ENCODE results near the gene C2CD2L.
"Not testable (repeated sequence)": the region's sequence is repeated elsewhere in the genome, so short reads cannot be mapped to it uniquely, and the experiment has no call there.

C2CD2L gene

GRCh38 chr11:119093942-119094815 is 13.0 kb upstream of the C2CD2L start:
- DNase-seq (ENCODE audit: low read depth): peak; percentile 49

GRCh38 chr11:119094816-119095065 is 12.4 kb upstream of the C2CD2L start:
- peak; percentile 90 for DNase-seq (ENCODE audit: low read depth)

- DNase-seq (ENCODE audit: low read depth): peak; percentile 99
Observed at GRCh38 chr11:119095066-119095880, 11.9 kb upstream of the C2CD2L start.

DNA sequence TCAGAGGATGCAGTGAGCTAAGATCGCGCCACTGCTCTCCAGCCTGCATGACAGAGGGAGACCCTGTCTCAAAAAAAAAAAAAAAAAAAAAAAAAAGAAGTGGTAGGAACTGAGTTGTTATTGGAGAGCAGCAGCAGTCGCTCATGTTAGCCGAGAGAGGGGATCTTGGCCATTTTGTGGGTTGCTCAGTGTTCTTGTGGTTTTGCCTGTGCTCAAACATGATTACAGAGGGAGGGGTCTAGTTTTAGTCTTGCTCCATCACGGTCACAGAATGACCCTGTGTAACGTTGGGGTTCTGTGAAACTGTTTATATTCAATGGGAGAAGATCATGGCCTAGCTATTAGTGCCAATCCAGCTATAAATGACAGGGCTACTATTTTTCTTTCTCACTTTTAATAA is 7.4 kb upstream of the C2CD2L start:
- no peak for DNase-seq (ENCODE audit: low read depth)

DNA sequence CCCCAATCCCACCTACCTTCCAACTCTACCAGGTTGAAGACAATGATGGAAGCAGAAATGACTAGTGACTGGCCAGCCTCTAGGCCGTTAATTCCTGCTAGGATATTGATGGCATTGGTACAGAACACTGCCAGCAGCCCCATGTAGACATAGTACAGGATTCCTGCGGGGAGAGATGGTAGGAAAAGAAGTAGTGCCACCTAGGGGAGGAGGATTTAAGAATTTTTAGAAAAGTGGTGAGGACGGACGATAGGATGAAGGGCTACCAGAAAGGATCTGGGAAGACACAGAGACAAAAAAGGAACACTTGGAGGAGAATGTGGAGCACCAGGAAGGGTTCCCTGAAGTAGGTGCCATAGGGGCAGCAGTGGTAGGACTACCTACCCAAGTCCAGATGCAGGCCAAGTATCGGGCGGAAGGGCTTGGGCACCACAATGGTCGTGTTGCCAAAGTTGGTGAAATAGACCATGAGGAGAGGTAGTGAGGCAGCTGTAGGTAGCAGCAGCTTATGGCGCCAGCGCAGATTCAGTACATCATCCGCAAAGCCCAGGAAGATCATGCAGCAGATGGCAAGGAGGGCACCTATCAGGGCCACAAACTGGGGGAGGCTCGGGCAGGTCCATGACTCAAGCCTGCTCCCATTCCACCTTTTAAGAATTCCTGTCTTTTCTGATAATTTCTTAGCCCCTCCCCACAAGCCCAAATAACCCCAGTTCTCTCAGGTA is 6.7 kb upstream of the C2CD2L start:
- DNase-seq (ENCODE audit: low read depth): peak; percentile 61

- DNase-seq (ENCODE audit: low read depth): peak; percentile 26
Observed at GRCh38 chr11:119100994-119101758, 6.0 kb upstream of the C2CD2L start.

DNA sequence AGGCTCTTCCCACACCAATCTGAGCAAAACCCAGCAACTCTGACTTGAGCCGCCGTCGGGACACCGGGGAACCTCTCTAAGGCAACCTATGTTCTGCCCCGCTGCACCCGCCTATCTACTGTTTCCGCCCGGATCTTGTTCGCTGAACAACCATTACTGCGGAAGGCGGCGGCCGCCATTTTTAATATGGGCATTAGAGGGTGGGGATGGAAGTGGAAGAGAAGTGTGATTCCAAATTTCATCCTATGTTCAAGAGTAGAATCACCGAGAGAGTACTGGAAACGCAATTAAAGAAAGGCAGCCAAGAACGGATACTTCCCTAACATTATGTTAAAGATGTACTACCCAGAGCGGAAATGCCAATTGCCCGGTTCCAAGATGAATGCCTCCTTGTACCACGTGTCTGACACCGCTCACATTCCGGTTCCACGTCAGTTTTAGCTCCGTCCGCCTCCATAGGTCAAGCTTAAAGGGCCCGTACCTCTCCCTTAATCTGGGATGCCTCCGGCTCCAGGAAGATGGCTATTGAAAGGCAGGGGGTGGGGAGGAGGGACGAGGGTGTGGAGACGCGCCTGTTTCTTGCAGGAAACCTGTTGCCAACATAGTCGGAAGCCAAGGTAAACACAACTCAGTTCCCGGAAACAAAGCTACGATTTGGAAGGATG is 5.3 kb upstream of the C2CD2L start, which contains the start of gene DPAGT1:
TSS of gene DPAGT1 (minus strand) at position 95 of the 665 bp plus-strand sequence. CDS start 198 bp downstream, outside the sequence.
- peak; percentile 97 for DNase-seq (ENCODE audit: low read depth)

DNA sequence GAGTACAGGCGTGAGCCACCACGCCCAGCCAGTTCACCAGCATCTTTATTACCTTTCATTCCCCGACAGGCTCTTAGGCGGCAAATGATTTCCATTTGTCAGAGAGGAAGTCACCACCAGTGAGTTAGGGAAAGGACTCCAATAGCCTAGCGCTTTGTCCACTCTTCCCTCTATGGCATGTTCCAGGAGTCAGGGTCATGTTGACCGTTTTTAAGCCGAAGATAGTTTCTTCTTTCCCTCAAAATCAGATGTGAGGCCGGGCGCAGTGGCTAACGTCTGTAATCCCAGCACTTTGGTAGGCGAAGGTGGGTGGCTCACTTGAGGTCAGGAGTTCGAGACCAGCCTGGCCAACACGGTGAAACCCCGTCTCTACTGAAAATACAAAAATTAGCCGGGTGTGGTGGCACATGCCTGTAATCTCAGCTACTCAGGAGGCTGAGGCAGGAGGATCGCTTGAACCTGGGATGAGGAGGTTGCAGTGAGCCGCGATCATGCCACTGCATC is 3.9 kb upstream of the C2CD2L start:
- not testable (repeated sequence) for DNase-seq (ENCODE audit: low read depth)

- no peak for DNase-seq (ENCODE audit: low read depth)
Observed at GRCh38 chr11:119103793-119104192, 3.4 kb upstream of the C2CD2L start.

DNA sequence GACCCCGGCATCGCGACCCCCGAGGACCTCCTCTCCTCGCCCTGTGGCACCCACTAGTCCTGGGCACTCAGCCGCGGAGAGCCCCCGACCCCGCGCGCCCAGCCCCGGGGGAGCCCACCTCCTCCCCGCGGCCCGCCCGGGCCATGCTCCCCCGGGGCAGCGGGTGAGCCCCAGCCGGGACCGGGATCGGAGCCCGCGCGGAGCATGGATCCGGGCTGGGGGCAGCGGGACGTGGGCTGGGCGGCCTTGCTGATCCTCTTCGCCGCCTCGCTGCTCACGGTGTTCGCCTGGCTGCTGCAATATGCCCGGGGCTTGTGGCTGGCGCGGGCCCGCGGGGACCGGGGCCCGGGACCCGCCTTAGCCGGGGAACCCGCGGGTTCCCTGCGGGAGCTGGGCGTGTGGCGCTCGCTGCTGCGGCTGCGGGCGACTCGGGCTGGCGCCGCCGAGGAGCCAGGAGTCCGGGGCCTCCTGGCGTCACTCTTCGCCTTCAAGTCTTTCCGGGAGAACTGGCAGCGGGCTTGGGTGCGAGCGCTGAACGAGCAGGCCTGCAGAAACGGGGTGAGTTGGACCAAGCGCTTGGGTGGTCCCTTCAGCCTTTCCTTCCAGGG is 498 bp downstream of the C2CD2L start:
- DNase-seq (ENCODE audit: low read depth): no peak

DNA sequence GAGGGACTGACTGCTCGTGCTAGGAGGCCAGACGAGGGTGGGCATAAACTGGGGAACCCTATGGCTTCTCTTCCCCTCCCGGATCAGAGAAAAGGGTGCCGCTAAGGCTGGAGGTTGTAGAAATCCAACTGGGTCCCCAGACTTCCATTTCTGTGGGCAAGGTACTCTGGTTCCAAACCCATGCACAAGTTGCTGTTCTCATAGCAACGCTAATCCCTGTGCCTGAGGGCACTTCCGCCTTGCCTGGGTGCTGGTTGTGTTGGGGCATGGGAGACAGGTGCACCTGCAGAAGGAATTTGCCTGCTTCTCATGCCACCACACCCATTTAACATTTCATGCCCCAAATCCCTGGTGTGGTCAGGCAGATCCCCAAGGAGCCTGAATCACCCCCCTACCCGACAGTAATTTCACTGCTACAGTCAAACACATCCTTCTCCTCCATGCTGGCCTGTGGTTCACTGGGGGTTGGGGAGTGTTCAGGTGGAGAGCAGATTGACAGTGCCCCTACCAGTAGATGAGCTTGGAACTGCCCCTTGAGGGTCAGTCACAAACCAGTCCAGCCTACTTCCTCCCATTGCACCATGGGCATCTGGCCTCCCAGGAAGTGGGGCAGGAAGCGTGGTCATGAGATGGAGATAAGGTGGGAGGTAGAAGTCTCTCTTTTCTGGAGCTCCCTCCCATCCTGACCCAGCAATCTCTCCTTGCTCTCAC is 1.2 kb downstream of the C2CD2L start:
- no peak for DNase-seq (ENCODE audit: low read depth)

DNA sequence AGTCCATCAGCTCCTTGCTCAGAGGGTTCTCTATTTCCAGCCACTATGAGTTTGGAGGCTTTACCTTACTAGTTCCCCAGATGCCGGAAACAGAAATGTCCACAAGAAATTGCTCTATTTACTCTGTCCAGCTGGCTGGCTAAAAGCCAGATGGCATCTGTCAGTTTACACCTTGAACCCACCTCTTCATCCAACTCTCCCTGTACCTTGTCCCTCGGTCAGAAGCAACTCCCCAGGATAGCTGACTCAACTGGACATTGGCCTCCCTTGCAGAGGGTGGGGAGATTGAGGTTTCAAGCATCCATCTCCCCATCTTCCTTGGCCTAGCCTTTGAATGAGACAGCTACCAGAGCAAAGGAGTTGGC is 1.7 kb downstream of the C2CD2L start:
- no peak for DNase-seq (ENCODE audit: low read depth)

- DNase-seq (ENCODE audit: low read depth): no peak
Observed at GRCh38 chr11:119109843-119110242, 2.7 kb downstream of the C2CD2L start.

- no peak for DNase-seq (ENCODE audit: low read depth)
Observed at GRCh38 chr11:119110439-119110838, 3.3 kb downstream of the C2CD2L start.

DNA sequence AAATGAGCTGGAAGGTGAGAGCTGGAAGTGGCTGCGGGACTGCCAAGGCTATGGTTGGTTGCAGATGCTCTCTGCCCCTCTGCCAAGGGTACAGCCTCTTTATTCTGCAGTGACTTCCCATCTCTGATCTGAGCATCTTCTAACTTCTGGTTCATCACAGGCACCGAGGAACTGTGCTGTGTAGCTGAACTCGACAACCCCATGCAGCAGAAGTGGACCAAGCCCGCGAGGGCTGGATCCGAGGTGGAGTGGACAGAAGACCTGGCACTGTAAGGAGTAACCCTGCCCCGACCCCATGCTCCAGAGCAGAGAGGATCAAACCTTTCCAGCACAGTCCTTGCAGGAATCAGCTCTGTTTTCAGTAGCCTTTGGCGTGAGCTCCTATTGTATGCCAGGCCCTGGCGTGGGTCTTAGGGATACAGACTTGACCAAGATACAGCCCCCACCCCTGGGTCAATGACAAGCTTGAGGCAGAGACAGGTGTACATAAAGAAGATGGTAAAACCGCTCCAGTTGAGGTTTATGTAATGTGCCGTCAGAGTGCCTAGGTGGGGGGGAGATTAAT is 4.3 kb downstream of the C2CD2L start:
- no peak for DNase-seq (ENCODE audit: low read depth)

- DNase-seq (ENCODE audit: low read depth): no peak
Observed at GRCh38 chr11:119112314-119113020, 5.3 kb downstream of the C2CD2L start.

DNA sequence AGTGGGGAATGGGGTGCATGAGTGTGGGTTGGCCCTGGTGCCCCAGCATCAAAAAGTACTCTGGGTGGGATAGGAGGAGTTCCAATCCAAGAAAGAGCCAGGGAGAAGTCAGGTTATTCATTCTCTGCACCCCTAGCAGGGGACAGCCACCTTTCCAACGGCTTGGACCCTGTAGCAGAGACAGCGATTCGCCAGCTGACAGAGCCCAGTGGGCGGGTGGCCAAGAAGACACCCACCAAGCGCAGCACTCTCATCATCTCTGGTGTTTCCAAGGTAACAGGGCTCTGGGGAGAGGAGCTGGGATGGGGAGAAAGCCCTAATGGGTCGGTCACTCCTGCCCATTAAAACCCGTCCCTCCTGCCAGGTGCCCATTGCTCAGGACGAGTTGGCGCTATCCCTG is 6.6 kb downstream of the C2CD2L start:
- DNase-seq (ENCODE audit: low read depth): no peak

- DNase-seq (ENCODE audit: low read depth): no peak
Observed at GRCh38 chr11:119114351-119114750, 7.2 kb downstream of the C2CD2L start.

Measured in fibroblast of gingiva (primary cell).